HEK293 (cell line): ENCODE results near the gene SAMD14.

Experiments used
- BCL6B ChIP-seq: fragments of 450-650 bp; formaldehyde crosslinking; IDR thresholded peaks from 2 replicates; pipeline ENCODE4 v1.5.1; 2017; ENCODE audit warnings: missing biosample characterization, missing genetic modification characterization
- GLIS1 ChIP-seq: fragments of 450-650 bp; formaldehyde crosslinking; IDR thresholded peaks from 2 replicates; pipeline ENCODE4 v1.5.1; 2016; ENCODE audit warnings: missing biosample characterization, missing genetic modification characterization
- HIC1 ChIP-seq: fragments of 450-650 bp; formaldehyde crosslinking; IDR thresholded peaks from 2 replicates; pipeline ENCODE4 v1.5.1; 2016; ENCODE audit warnings: missing biosample characterization, missing genetic modification characterization
- MEIS1 ChIP-seq: sonication (generic); formaldehyde crosslinking; IDR thresholded peaks from 2 replicates; pipeline ENCODE4 v1.8.1; 2022; ENCODE audit warnings: missing genetic modification reagents, mild to moderate bottlenecking, borderline replicate concordance
- PATZ1 ChIP-seq: fragments of 450-650 bp; formaldehyde crosslinking; IDR thresholded peaks from 2 replicates; pipeline ENCODE4 v1.5.1; 2016; ENCODE audit warnings: missing biosample characterization, missing genetic modification characterization
- REST ChIP-seq: fragments of 450-650 bp; formaldehyde crosslinking; IDR thresholded peaks from 2 replicates; pipeline ENCODE4 v1.5.1; 2016; ENCODE audit warnings: missing biosample characterization, missing genetic modification characterization
- WT1 ChIP-seq: fragments of 450-650 bp; formaldehyde crosslinking; IDR thresholded peaks from 2 replicates; pipeline ENCODE4 v1.5.1; 2016; ENCODE audit warnings: missing biosample characterization, missing genetic modification characterization
- YY2 ChIP-seq: fragments of 450-650 bp; formaldehyde crosslinking; IDR thresholded peaks from 2 replicates; pipeline ENCODE4 v1.5.1; 2016; ENCODE audit warnings: missing biosample characterization, missing genetic modification characterization
- ZBTB44 ChIP-seq: fragments of 450-650 bp; IDR thresholded peaks from 2 replicates; pipeline ENCODE4 v1.5.1; 2018; ENCODE audit warnings: missing biosample characterization, mild to moderate bottlenecking, missing genetic modification characterization
- ZFP37 ChIP-seq: fragments of 450-650 bp; formaldehyde crosslinking; IDR thresholded peaks from 2 replicates; pipeline ENCODE4 v1.5.1; 2016; ENCODE audit warnings: missing biosample characterization, missing genetic modification characterization
- ZNF133 ChIP-seq: fragments of 450-650 bp; formaldehyde crosslinking; IDR thresholded peaks from 2 replicates; pipeline ENCODE4 v1.5.1; 2016; ENCODE audit warnings: missing biosample characterization, missing genetic modification characterization
- ZNF140 ChIP-seq: fragments of 450-650 bp; formaldehyde crosslinking; IDR thresholded peaks from 2 replicates; pipeline ENCODE4 v1.5.1; 2016; ENCODE audit warnings: missing biosample characterization, missing genetic modification characterization
- ZNF157 ChIP-seq: fragments of 450-650 bp; formaldehyde crosslinking; IDR thresholded peaks from 2 replicates; pipeline ENCODE4 v1.5.1; 2016; ENCODE audit warnings: missing biosample characterization, missing genetic modification characterization
- ZNF175 ChIP-seq: fragments of 450-650 bp; formaldehyde crosslinking; IDR thresholded peaks from 2 replicates; pipeline ENCODE4 v1.5.1; 2016; ENCODE audit warnings: missing biosample characterization, missing genetic modification characterization
- ZNF221 ChIP-seq: fragments of 450-650 bp; formaldehyde crosslinking; IDR thresholded peaks from 2 replicates; pipeline ENCODE4 v1.5.1; 2017; ENCODE audit warnings: missing biosample characterization, missing genetic modification characterization, borderline replicate concordance
- ZNF335 ChIP-seq: fragments of 450-650 bp; formaldehyde crosslinking; conservative IDR thresholded peaks from 2 replicates; pipeline ENCODE4 v1.5.1; 2016; ENCODE audit warnings: missing biosample characterization, missing genetic modification characterization
- ZNF341 ChIP-seq: fragments of 450-650 bp; formaldehyde crosslinking; IDR thresholded peaks from 2 replicates; pipeline ENCODE4; 2016; ENCODE audit warnings: low read depth, missing biosample characterization, missing genetic modification characterization
- ZNF37A ChIP-seq: fragments of 450-650 bp; IDR thresholded peaks from 2 replicates; pipeline ENCODE4 v1.5.1; 2018; ENCODE audit warnings: missing biosample characterization, missing genetic modification characterization
- ZNF391 ChIP-seq: fragments of 450-650 bp; formaldehyde crosslinking; IDR thresholded peaks from 2 replicates; pipeline ENCODE4 v1.5.1; 2016; ENCODE audit warnings: low read depth, missing biosample characterization, missing genetic modification characterization, borderline replicate concordance
- ZNF473 ChIP-seq: fragments of 450-650 bp; formaldehyde crosslinking; IDR thresholded peaks from 2 replicates; pipeline ENCODE4 v1.5.1; 2017; ENCODE audit warnings: missing biosample characterization, missing genetic modification characterization
- ZNF501 ChIP-seq: fragments of 450-650 bp; formaldehyde crosslinking; IDR thresholded peaks from 2 replicates; pipeline ENCODE4 v1.5.1; 2016; ENCODE audit warnings: missing biosample characterization, missing genetic modification characterization
- ZNF560 ChIP-seq: fragments of 450-650 bp; formaldehyde crosslinking; IDR thresholded peaks from 2 replicates; pipeline ENCODE4 v1.5.1; 2017; ENCODE audit warnings: missing biosample characterization, missing genetic modification characterization, borderline replicate concordance
- ZNF600 ChIP-seq: fragments of 450-650 bp; formaldehyde crosslinking; IDR thresholded peaks from 2 replicates; pipeline ENCODE4 v1.5.1; 2016; ENCODE audit warnings: missing biosample characterization, missing genetic modification characterization
- ZNF624 ChIP-seq: fragments of 450-650 bp; formaldehyde crosslinking; IDR thresholded peaks from 2 replicates; pipeline ENCODE4 v1.5.1; 2017; ENCODE audit warnings: missing biosample characterization, missing genetic modification characterization
- ZNF626 ChIP-seq: fragments of 450-650 bp; sonication (Bioruptor Pico); formaldehyde crosslinking; IDR thresholded peaks from 2 replicates; pipeline ENCODE4 v1.5.1; 2018; ENCODE audit warnings: missing biosample characterization, missing genetic modification characterization, inconsistent platforms
- ZNF645 ChIP-seq: fragments of 450-650 bp; formaldehyde crosslinking; IDR thresholded peaks from 2 replicates; pipeline ENCODE4; 2016; ENCODE audit warnings: missing biosample characterization, missing genetic modification characterization
- ZNF677 ChIP-seq: fragments of 450-650 bp; IDR thresholded peaks from 2 replicates; pipeline ENCODE4 v1.5.0; 2018; ENCODE audit warnings: missing biosample characterization, mild to moderate bottlenecking, missing genetic modification characterization, moderate library complexity
- ZNF707 ChIP-seq: fragments of 450-650 bp; formaldehyde crosslinking; IDR thresholded peaks from 2 replicates; pipeline ENCODE4 v1.5.1; 2016; ENCODE audit warnings: missing biosample characterization, missing genetic modification characterization
- ZSCAN16 ChIP-seq: fragments of 450-650 bp; formaldehyde crosslinking; IDR thresholded peaks from 2 replicates; pipeline ENCODE4 v1.5.1; 2016; ENCODE audit warnings: missing biosample characterization, missing genetic modification characterization

Gene SAMD14

GRCh38 chr17:50129728-50130558 lies at the start of gene SAMD14 (continued):
- TF ChIP-seq ZNF37A (tag by site-specific recombination) = no peak
- TF ChIP-seq ZNF175 (tag by site-specific recombination) = no peak
- TF ChIP-seq ZNF645 (tag by site-specific recombination) = no peak
- no peak for TF ChIP-seq ZSCAN16 (tag by site-specific recombination)
- TF ChIP-seq ZNF157 (tag by site-specific recombination) = no peak
- no peak for TF ChIP-seq HIC1 (tag by site-specific recombination)
- no peak for TF ChIP-seq WT1 (tag by site-specific recombination)
- no peak for TF ChIP-seq ZNF221 (tag by site-specific recombination)
- no peak for TF ChIP-seq ZBTB44 (tag by site-specific recombination)
- peak; percentile 69 for TF ChIP-seq PATZ1 (tag by site-specific recombination)
- TF ChIP-seq GLIS1 = 0 out of 2 replicates have a peak, but pooled peaks have one; percentile 14
- no peak for TF ChIP-seq ZFP37
- no peak; the same call in 1 of the 2 replicates for TF ChIP-seq ZNF391 (tag by site-specific recombination)
- TF ChIP-seq ZNF560 (tag by site-specific recombination) = no peak
- TF ChIP-seq ZNF707 = no peak
- peak; percentile 37 for TF ChIP-seq ZNF335
- no peak for TF ChIP-seq ZNF133 (tag by site-specific recombination)
- no peak for TF ChIP-seq BCL6B
- no peak for TF ChIP-seq YY2 (tag by site-specific recombination)
- TF ChIP-seq ZNF473 (tag by site-specific recombination) = no peak
- no peak for TF ChIP-seq ZNF501
- no peak for TF ChIP-seq ZNF140
- TF ChIP-seq REST = no peak
- TF ChIP-seq ZNF624 = no peak
- no peak for TF ChIP-seq MEIS1
- no peak for TF ChIP-seq ZNF626
- TF ChIP-seq ZNF677 (tag by site-specific recombination) = no peak
- TF ChIP-seq ZNF341 (tag by site-specific recombination) = peak; percentile 89
- TF ChIP-seq ZNF600 = no peak
